Umbilical cord (tissue), 2 donors: ENCODE data around the gene WNK1. TPM values are rescaled to one million over a fixed set of nuclear protein-coding genes. Genes with fewer than 3 reads are reported as not detected.
"Not testable (repeated sequence)": the region's sequence is repeated elsewhere in the genome, so short reads cannot be mapped to it uniquely, and the experiment has no call there.

Experiments
- DNase-seq: peaks from one replicate; pipeline ENCODE4 v3.0.0-alpha.2; 2015; ENCODE audit warnings: low spot score
- total RNA-seq: library from RNA; depleted of rRNA; stranded (reverse); fragments of >200 nt; gene quantifications from one replicate; pipeline ENCODE4 v1.2.3, GENCODE V29; 2014; ENCODE audit warnings: low replicate concordance; ENCODE audit not compliant: insufficient read depth

Gene WNK1
- total RNA-seq, 1 donor from 2014 or later: 72.2 TPM

DNA sequence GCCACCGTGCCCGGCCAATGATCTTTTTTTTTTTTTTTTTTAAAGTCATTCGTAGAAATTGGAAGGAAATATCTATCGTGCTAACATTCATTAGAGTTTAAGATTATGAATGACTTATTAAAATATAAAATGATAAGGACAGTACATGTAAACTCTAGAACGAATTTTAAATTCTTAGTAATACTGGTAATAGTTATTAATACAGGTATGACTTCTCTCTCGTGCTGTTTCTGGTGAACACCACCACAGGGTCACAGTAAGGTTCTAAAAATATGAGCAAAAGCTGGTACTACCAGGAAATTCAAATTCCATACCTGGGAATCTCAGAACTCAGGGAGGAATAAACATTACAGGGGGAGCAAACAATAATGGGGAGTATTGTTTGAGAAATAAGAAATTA is 26.2 kb downstream of the WNK1 start:
- no peak for DNase-seq

- peak; percentile 13 for DNase-seq
Observed at GRCh38 chr12:779745-780734, 27.7 kb downstream of the WNK1 start.

DNA sequence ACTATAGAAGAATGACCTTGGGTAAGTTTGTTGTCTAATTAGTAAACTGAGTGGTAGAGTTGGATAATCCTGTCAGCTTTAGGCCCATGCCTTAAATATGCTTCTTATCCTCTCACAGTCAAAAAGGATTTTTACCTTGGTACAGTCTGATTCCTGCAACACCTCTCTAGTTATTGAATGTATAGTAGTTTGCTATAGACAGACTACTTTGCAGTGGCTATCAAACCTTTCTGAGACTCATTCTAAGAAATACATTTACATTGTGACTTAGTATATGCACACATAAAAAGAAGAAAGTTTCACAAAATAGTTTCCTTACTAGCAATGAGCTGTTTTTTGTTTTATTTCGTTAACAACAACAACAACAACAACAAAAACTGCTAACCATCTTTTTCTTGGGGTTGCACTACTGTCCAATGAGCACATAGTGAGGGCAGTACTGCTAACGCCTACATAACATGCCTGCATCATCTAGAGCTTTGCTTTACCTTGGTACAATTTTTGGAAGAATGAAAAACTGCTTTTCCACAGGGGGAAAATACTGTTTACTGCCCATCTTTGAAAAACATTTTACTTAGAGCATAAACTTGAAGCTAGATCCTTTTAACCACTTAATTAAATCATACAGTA is 28.5 kb downstream of the WNK1 start:
- no peak for DNase-seq

DNA sequence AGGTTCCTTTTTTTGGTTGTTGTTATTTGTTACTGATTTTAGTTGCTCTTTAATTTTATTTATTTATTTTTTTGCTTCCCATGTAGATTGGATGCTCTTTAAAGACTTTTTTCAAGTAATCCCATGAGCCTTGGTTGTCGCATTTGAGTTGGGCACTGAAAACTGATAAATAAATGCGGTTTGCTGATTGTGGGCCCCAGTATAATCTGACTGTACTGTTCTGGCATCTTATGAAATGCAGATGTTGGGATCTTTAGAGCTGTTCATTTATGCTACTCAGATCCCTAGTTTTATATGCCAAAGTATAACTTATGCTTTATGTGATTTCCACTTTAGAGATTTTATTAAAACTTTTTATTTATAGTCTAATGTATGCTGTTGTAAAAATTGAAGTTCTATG is 33.3 kb downstream of the WNK1 start:
- peak; percentile 51 for DNase-seq

GRCh38 chr12:788288-788687 is 35.9 kb downstream of the WNK1 start:
- no peak for DNase-seq

GRCh38 chr12:788762-789161 is 36.4 kb downstream of the WNK1 start:
- DNase-seq: not testable (repeated sequence)

DNA sequence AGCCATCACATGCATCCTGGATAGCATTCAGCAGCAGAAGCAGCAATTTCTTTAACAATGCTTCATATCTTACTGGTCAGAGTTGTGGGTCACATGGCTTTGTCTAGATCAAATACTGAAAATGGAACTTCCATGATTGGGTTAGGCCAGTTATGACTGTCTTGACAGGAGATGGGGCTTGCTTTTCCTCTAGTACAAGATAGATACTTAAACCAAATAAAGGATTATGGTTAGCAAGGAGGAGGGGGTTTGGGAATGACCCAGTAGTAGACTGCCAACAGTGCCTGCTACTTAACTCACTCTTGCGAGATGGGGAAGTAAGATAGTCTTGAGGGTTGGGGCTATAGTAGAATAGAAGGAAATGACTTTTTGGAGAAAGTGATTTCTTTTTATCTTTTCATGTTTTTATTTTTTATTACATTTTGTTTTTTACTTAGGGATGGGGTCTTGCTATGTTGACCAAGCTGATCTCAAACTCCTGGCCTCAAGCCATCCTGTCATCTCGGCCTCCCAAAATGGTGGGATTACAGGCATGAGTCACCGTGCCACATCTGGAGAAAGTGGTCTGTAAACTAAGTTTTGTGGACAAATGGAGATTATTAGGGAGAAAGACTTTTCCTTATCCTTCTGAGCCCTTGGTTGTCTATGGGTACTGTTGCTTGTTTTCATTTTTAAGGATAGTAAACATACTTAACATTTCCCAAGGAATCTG is 37.6 kb downstream of the WNK1 start:
- DNase-seq: peak; percentile 34

DNA sequence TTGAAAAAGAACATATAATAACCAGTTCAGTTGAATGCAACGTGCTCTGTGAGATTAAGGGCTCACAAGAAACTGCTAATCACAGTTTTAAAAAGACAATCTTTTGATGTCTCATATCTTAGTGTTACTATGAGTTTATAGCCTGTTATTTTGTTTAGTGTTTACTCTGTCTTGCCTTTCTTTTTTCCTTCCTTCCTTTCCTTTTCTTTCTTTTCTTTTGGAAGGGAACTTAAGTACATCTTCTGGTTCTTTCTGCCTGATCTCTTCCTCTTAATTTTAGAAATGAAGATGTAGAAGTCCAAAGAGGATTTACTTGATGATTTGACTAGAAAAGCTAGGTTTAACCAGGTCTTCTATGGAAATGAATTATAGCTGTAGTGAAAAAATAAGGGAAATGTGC is 38.2 kb downstream of the WNK1 start:
- DNase-seq: no peak

GRCh38 chr12:793037-793436 is 40.7 kb downstream of the WNK1 start:
- no peak for DNase-seq

DNA sequence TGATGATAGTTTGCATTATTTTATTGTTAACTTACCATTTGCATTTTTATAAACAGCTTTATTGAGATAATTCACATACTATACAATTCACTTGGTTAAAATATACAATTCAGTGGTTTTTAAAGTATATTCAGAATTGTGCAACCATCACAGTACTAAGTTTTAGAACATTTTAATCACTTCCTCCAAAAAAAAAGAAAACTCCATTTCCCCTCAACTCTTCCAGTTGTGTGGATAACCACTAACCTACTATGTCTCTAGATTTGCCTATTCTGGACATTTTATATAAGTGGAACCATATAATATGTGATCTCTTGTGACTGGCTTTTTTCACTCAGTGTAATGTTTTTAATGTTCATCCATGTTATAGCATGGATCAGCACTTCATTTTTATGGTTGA is 41.3 kb downstream of the WNK1 start:
- DNase-seq: no peak

DNA sequence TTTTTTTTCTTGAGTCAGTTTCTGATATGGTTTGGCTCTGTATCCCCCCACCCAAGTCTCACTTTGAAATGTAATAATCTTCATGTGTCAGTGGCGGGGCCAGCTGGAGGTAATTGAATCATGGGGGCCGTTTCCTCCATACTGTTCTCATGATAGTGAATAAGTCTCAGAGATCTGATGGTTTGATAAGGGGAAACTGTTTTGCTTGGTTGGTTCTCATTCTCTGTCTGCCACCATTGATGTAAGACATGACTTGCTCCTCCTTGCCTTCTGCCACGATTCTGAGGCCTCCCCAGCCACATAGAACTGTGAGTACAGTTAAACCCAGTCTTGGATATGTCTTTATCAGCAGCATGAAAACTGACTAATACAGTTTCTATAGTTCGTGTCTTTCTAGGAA is 42.9 kb downstream of the WNK1 start:
- peak; percentile 33 for DNase-seq

DNA sequence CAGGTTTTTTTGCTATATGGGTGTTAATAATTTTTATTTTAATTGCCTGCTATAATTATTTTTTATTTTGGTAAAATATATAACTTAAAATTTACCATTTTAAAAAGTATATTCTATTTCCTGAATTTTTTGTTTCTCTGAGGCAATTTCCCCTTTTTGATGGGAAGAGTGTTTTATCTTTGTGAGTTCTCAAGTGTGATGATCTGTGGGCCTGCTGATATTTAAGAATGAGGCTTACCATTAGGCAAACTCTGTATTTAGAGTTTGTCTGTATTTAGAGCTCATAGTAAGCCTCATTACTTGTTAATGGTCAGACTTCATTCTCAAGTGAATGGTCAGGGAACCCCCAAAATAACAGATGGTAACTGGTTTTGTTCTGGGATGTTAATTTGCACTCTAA is 48.0 kb downstream of the WNK1 start:
- DNase-seq: no peak

DNA sequence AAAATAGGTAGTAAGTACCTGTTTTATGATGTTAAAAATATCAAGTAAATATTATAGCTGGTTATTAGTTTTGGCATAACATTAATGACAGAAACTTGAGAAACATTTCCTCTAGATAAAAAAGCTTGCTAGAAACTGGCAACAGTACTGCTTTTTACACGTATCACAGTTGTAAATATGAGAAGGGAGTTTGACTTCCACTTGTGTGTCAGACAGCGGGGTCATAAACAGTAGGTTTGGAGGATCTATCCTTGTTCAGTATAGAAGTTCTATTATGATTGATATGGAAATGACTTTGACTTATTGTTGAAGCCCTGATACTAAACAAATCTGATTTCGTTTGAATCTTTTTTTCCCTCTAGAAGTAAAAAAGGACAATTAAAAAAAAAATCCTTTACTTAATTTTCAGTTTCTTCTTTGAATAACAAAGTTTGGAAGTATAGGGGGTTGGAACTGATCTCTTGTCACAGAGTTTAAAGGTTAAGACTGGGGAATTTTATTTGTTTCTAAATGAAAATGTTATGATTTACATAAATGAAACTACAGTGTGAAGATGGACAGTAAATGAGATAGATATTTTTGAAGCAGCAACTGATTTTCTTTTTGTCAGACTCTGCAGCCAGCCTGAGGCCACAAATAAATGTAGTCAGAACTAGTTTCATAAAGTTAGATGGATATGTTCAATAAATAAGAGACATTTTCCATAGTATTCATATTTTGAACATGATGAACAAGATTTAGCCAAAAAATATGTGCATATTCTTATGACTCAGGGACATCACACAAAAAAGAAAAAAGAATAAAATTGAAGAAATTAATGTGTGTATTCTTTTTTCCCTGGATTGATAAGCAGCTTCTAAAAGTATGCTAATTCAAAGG is 50.1 kb downstream of the WNK1 start:
- DNase-seq: no peak

GRCh38 chr12:805022-805632 is 52.7 kb downstream of the WNK1 start:
- DNase-seq: no peak

- DNase-seq: peak; percentile 26
Observed at GRCh38 chr12:806200-806791, 53.9 kb downstream of the WNK1 start.

DNA sequence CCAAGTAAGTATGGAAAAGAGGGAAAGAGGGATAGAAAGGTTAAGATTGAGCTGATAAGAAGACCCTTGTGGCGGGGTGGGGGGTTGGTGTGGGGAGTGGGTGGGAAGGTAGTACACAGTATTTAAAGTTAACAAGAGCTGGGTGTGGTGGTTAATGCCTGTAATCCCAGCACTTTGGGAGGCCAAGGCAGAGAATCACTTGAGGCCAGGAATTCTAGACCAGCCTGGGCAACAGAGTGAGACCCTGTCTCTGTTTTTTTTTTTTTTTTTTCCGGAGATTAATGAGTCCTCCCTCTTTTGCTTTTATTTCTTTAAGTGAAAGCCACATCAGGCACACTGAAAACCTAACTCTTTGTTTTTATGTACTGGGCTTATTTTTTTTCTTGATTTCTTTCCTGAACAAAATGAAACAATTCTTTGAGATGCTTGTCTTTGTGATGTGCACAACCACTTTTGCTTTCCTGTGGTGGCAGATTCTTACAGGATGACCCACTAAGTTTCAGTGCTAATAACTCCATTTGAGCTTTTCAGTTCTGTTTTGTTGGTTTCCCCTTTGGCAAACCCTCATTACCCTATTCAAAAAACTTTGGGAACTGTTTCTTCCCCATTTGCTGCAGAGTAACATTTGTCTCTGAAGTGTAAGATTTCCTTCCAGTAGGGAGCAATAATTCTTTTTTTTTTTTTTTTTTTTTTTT is 54.8 kb downstream of the WNK1 start:
- DNase-seq: no peak

DNA sequence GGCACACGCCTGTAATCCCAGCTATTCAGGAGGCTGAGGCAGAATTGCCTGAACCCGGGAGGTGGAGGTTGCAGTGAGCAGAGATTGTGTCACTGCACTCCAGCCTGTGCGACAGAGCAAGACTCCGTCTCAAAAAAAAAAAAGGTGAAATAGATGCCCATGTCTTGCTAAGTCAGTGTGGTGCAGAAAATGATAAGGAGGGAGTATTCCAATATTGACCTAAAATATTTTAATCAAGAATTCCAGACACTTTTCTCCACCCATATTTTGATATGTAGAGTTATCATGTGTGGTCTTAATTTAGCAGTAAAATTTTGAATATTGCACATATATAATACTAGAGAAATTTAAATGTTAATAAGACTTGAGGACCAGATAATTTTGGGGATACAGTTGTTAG is 57.7 kb downstream of the WNK1 start:
- DNase-seq: no peak

DNA sequence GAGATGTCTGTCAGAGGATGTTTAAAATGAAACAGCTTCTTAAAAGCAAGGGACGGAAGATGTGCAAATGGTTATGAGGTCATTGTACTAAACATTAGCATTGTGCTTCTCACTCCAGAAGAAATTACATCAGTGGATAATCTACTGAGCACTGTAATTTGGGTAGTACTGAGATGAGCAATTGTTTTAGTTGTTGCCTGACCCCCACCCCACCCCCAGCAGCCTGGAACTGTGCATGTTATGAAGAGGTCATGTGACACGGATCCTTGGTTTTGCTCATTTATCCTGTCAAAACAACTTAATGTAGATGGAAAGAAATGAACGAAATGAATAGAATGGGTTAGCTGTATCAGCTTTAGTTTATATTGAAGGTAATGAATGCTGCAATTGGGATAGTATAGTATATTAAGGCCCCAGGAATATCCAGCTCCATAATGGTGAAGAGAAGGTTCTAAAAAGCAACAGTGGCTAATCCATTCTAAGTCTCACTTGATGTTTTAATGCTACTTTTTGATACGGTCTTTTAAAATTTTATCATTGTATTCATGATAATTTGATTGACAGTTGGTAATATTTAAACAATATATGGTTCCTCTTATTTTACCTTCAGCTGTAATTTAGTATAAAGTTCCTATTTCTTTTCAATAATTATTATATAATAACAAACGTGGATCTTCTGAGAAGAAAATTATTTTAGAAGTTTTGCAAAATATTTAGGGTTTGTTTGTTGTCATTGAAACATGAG is 58.5 kb downstream of the WNK1 start:
- DNase-seq: no peak

DNA sequence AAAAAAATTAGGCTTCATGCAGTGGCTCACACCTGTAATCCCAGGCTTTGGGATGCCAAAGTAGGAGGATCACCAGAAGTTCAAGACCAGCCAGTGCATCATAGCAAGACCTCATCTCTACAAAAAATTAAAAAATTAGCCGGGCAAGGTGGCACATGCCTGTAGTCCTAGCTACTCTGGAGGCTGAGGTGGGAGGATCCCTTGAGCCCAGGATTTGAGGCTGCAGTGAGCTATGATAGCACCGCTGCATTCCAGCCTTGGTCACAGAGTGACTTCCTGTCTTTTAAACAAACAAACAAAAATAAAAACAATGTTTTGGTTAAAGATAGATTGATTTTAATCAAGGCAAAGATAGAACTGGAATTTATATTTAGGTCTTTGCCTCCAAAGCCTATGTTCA is 60.6 kb downstream of the WNK1 start:
- DNase-seq: no peak
